Kidney (tissue), 14 donors: ENCODE results near the gene PRKAR1B. TPM values are rescaled to one million over a fixed set of nuclear protein-coding genes. Genes with fewer than 3 reads are reported as not detected.

ENCODE experiments used
- DNase-seq, 5 donors: peaks; one replicate each; pipeline ENCODE4 v3.0.0-alpha.2; 2013 to 2020
- FAIRE-seq: peaks from 2 replicates; lab custom pipeline; 2012; peaks lifted over from hg19 to GRCh38; lab: Jason Lieb, UNC
- H3K27ac ChIP-seq, 2 donors: one replicate each; pipeline ENCODE4 v1.7.0; 2013; ENCODE audit warnings: low read depth in 2 of 2, low read length in 2 of 2, inconsistent platforms in 1 of 2
- H3K27me3 ChIP-seq: one replicate; pipeline ENCODE4 v1.7.1; 2013; ENCODE audit warnings: low read length, inconsistent platforms; ENCODE audit not compliant: control insufficient read depth, insufficient read depth
- H3K36me3 ChIP-seq, 3 donors: one replicate each; pipeline versions ENCODE4 v1.7.0 to v1.7.1; 2013; ENCODE audit warnings: low read length in 3 of 3, control low read depth in 1 of 3, inconsistent platforms in 1 of 3; ENCODE audit not compliant: insufficient read depth in 3 of 3, control insufficient read depth in 2 of 3
- H3K4me1 ChIP-seq, 3 donors: one replicate each; pipeline versions ENCODE4 v1.7.0 to v1.7.1; 2013; ENCODE audit warnings: low read length in 3 of 3, inconsistent platforms in 1 of 3, low read depth in 1 of 3; ENCODE audit not compliant: control insufficient read depth in 2 of 3, insufficient read depth in 2 of 3
- H3K4me3 ChIP-seq, 3 donors: one replicate each; pipeline versions ENCODE4 v1.7.0 to v1.8.1; 2013; ENCODE audit warnings: low read length in 3 of 3, control low read depth in 1 of 3, inconsistent platforms in 1 of 3
- H3K9ac ChIP-seq, 3 donors: one replicate each; pipeline versions ENCODE4 v1.7.0 to v1.7.1; 2013; ENCODE audit warnings: low read length in 3 of 3, control low read depth in 1 of 3, inconsistent platforms in 1 of 3
- H3K9me3 ChIP-seq, 3 donors: one replicate each; pipeline versions ENCODE4 v1.7.0 to v1.7.1; 2013; ENCODE audit warnings: low read length in 3 of 3, control low read depth in 1 of 3, inconsistent platforms in 1 of 3; ENCODE audit not compliant: control insufficient read depth in 2 of 3, insufficient read depth in 1 of 3
- CTCF ChIP-seq: IDR thresholded peaks from 3 replicates; pipeline ENCODE4 v1.5.1; 2012; ENCODE audit warnings: mild to moderate bottlenecking, moderate library complexity, borderline replicate concordance; ENCODE audit not compliant: insufficient read depth; ENCODE audit errors: extremely low read depth
- intact Hi-C: fragments of 100-400 bp; cut with DNase I; formaldehyde crosslinking; loops from one replicate; pipeline ENCODE4 v1.11.1; 2022
- polyA plus RNA-seq: library from polyadenylated mRNA; stranded (reverse); fragments of 350-450 nt; fragmentation: Illumina TruSeq; extraction: RNeasy Lipid Tissue Mini Kit (QIAGEN cat#74804); gene quantifications from one replicate; pipeline ENCODE4 v1.2.3, GENCODE V29; 2014; ENCODE audit warnings: low read depth, low replicate concordance; ENCODE audit not compliant: insufficient read depth
- total RNA-seq: library from RNA; stranded (reverse); fragmentation: NEBNext Ultra II Directional; extraction: Animal tissue kit (Norgen Biotek cat#: 25700); gene quantifications from one replicate; pipeline ENCODE4 v1.2.1, GENCODE V29; 2021
- donor health status: control.
- donor health status: control.
- donor health status: control.
- donor health status: control.
- donor health status: control.
- donor health status: DM: yes; HTN: yes; CAD: no.
- donor health status: Normal renal cell carcinoma (clear cell type).

The PRKAR1B gene
- total and polyA plus RNA-seq, 2 donors from 2014 or later = 15.9 to 21.4 TPM

- Histone ChIP-seq H3K9ac (no peak overlapping the region), H3K36me3 (no peaks in the 10 kb centered on the region), H3K4me1 (no peaks in the 10 kb centered on the region), H3K27ac (no peak overlapping the region), H3K9me3 (no peaks in the 10 kb centered on the region), H3K27me3 (no peaks in the 10 kb centered on the region), H3K4me3 (no peak overlapping the region)
- intact Hi-C loops = no loop called here
- no peak for TF ChIP-seq CTCF
- DNase-seq (no peak), FAIRE-seq (no peak)
Measured at GRCh38 chr7:527723-528122, 199.4 kb downstream of the PRKAR1B start.

GRCh38 chr7:526460-527034 lies 200.5 kb downstream of the PRKAR1B start:
- H3K36me3 ChIP-seq = no peaks in the 10 kb centered on the region
- H3K9ac ChIP-seq = no peak overlapping the region
- H3K27ac ChIP-seq = no peak overlapping the region
- H3K4me1 ChIP-seq = peaks cover 0 to under 1% (median 0%) of the 10 kb centered on the region in 3 donors
- H3K9me3 ChIP-seq = no peaks in the 10 kb centered on the region
- H3K27me3 ChIP-seq = no peaks in the 10 kb centered on the region
- DNase-seq (no peak), FAIRE-seq (no peak)
- TF ChIP-seq CTCF = no peak
- intact Hi-C loops = no loop called here
- no peak overlapping the region for H3K4me3 ChIP-seq

GRCh38 chr7:525740-526139 lies 201.3 kb downstream of the PRKAR1B start:
- no peak for FAIRE-seq

More at GRCh38 chr7:525740-526139, 201.3 kb downstream of the PRKAR1B start:
- no peak overlapping the region for H3K9ac ChIP-seq
- TF ChIP-seq CTCF = no peak
- no peaks in the 10 kb centered on the region for H3K27me3 ChIP-seq
- H3K4me3 ChIP-seq = no peak overlapping the region
- no peaks in the 10 kb centered on the region for H3K36me3 ChIP-seq
- H3K9me3 ChIP-seq = no peaks in the 10 kb centered on the region
- H3K27ac ChIP-seq = no peak overlapping the region
- intact Hi-C loops = no loop called here
- no peak for DNase-seq
- peaks cover 0 to 6% (median 0%) of the 10 kb centered on the region in 3 donors for H3K4me1 ChIP-seq
